T-cell (primary cell): ENCODE data around the gene MACROH2A1. TPM values are rescaled to one million over a fixed set of nuclear protein-coding genes. Genes with fewer than 3 reads are reported as not detected.

Experiments used
- ATAC-seq, 4 experiments: fragments of 200-7000 bp in 3 of 4; fragments of 150-1000 bp in 1 of 4; cut with Tn5 transposase; replicated peaks in 1 of 4; 1 replicate in 3 of 4; 2 replicates in 1 of 4; pipeline ENCODE4 v1.10.0; 2021; ENCODE audit warnings: moderate library complexity in 3 of 4, mild to moderate bottlenecking in 2 of 4, moderate number of reproducible peaks in 1 of 4
- CTCF ChIA-PET, 2 donors: fragments of 300-600 bp; sonication (Branson Sonifier 250); formaldehyde crosslinking; loops; one replicate each; lab custom pipeline; 2022; ENCODE audit warnings: antibody characterized with exemption in 2 of 2; lab: Charles Lee
- POLR2A ChIA-PET, 2 donors: fragments of 300-600 bp; sonication (Branson Sonifier 250); formaldehyde crosslinking; loops; one replicate each; lab custom pipeline; 2022; ENCODE audit warnings: antibody characterized with exemption in 2 of 2; lab: Charles Lee
- DNase-seq, 35 experiments: peaks; one replicate each; pipeline versions ENCODE4 v3.0.0 to v3.0.0-alpha.2; 2013 to 2023
- H3K27ac ChIP-seq: one replicate; pipeline ENCODE4 v1.5.1; 2013; ENCODE audit warnings: low read length
- H3K27me3 ChIP-seq, 2 experiments: replicated peaks in 1 of 2; 1 replicate in 1 of 2; 2 replicates in 1 of 2; pipeline versions ENCODE4 v1.6.1 to v1.7.0; 2013; ENCODE audit warnings: low read length in 1 of 2, mixed read lengths in 1 of 2; ENCODE audit not compliant: control insufficient read depth in 2 of 2, insufficient read depth in 2 of 2; ENCODE audit errors: extremely low read depth in 1 of 2
- H3K36me3 ChIP-seq, 2 donors: 1 replicate in 1 of 2; 2 replicates in 1 of 2; pipeline versions ENCODE4 v1.6.1 to v1.7.0; 2013; ENCODE audit warnings: low read length in 1 of 2; ENCODE audit not compliant: control insufficient read depth in 2 of 2, insufficient read depth in 1 of 2; ENCODE audit errors: extremely low read depth in 1 of 2
- H3K4me1 ChIP-seq, 2 experiments: 1 replicate in 1 of 2; 2 replicates in 1 of 2; pipeline versions ENCODE4 v1.6.1 to v1.7.0; 2013; ENCODE audit warnings: low read length in 2 of 2, mixed read lengths in 1 of 2; ENCODE audit not compliant: insufficient read depth in 2 of 2, control insufficient read depth in 1 of 2; ENCODE audit errors: extremely low read depth in 1 of 2
- H3K4me3 ChIP-seq, 2 donors: 1 replicate in 1 of 2; 2 replicates in 1 of 2; pipeline versions ENCODE4 v1.5.1 to v1.7.0; 2013; ENCODE audit warnings: mild to moderate bottlenecking in 2 of 2, low read length in 1 of 2, moderate library complexity in 1 of 2; ENCODE audit not compliant: control insufficient read depth in 1 of 2; ENCODE audit errors: extremely low read depth in 1 of 2
- H3K9me3 ChIP-seq: 2 replicates; pipeline ENCODE4 v1.7.0; 2013
- H3K27ac Mint-ChIP-seq, 2 donors: one replicate each; pipeline ENCODE4 v1.8.0; 2020 to 2021; ENCODE audit warnings: mild to moderate bottlenecking in 2 of 2, mixed read lengths in 2 of 2
- H3K27me3 Mint-ChIP-seq, 2 donors: one replicate each; pipeline ENCODE4 v1.8.0; 2021 to 2022; ENCODE audit warnings: mixed read lengths in 2 of 2
- H3K36me3 Mint-ChIP-seq: one replicate; pipeline ENCODE4 v1.8.0; 2021; ENCODE audit warnings: mixed read lengths
- H3K4me1 Mint-ChIP-seq, 3 donors: one replicate each; pipeline ENCODE4 v1.8.0; 2020 to 2022; ENCODE audit warnings: mixed read lengths in 3 of 3, mild to moderate bottlenecking in 1 of 3
- H3K4me3 Mint-ChIP-seq, 3 donors: one replicate each; pipeline ENCODE4 v1.8.0; 2020 to 2022; ENCODE audit warnings: mild to moderate bottlenecking in 3 of 3, mixed read lengths in 3 of 3, moderate library complexity in 3 of 3
- H3K9me3 Mint-ChIP-seq, 3 donors: one replicate each; pipeline ENCODE4 v1.8.0; 2020 to 2022; ENCODE audit warnings: mixed read lengths in 3 of 3
- WGBS: methylation state at CpG from one replicate; pipeline ENCODE4 v1.1.5; 2013; ENCODE audit warnings: missing lambda C conversion rate; ENCODE audit not compliant: insufficient coverage; 5-methylcytosine and 5-hydroxymethylcytosine counted together
- total RNA-seq, 35 experiments: library from RNA in 6 of 35; stranded (reverse) in 6 of 35; fragments of 120-200 nt in 1 of 35; gene quantifications; one replicate each; pipeline versions ENCODE4 v1.2.1 to v1.2.4 and lab custom pipeline; 2013 to 2026

The MACROH2A1 gene
- total RNA-seq, 5 donors from 2014 or later (not counting 1 experiment from before 2014, with no cell fraction given): 111 to 136 (median 133) TPM

GRCh38 chr5:135313946-135314345 is 85.1 kb downstream of the MACROH2A1 start:
- CTCF ChIA-PET: no interaction called here
- Histone ChIP-seq H3K4me1 (no peaks in the 10 kb centered on the region), H3K36me3 (no peaks in the 10 kb centered on the region), H3K9me3 (no peaks in the 10 kb centered on the region), H3K4me3 (no peak overlapping the region), H3K27me3 (peaks cover 0 to 3% of the 10 kb centered on the region in 2 experiments), H3K27ac (no peak overlapping the region)
- Mint-ChIP-seq H3K4me1 (peaks cover 16 to 23% (median 16%) of the 10 kb centered on the region in 3 donors), H3K27me3 (no peaks in the 10 kb centered on the region), H3K36me3 (no peaks in the 10 kb centered on the region), H3K27ac (no peak overlapping the region), H3K4me3 (no peak overlapping the region), H3K9me3 (no peaks in the 10 kb centered on the region)
- POLR2A ChIA-PET: no interaction called here
- no peak for DNase-seq
- 67% methylated on average over 1 of the region's 2 CpGs for WGBS
- ATAC-seq: no peak

- POLR2A ChIA-PET: no interaction called here
These were observed 85.6 kb downstream of the MACROH2A1 start for GRCh38 chr5:135313405-135313804.

GRCh38 chr5:135312255-135312935 is 86.6 kb downstream of the MACROH2A1 start:
- peaks cover 16 to 27% (median 16%) of the 10 kb centered on the region in 3 donors for H3K4me1 Mint-ChIP-seq
- 95% methylated on average over 6 of the region's 10 CpGs for WGBS
- no peak overlapping the region for H3K27ac Mint-ChIP-seq

More at GRCh38 chr5:135313405-135313804, 85.6 kb downstream of the MACROH2A1 start:
- H3K4me3 Mint-ChIP-seq: no peak overlapping the region
- H3K27me3 Mint-ChIP-seq: no peaks in the 10 kb centered on the region
- Histone ChIP-seq H3K4me1 (no peaks in the 10 kb centered on the region), H3K27me3 (peaks cover 0 to 7% of the 10 kb centered on the region in 2 experiments), H3K36me3 (no peaks in the 10 kb centered on the region), H3K9me3 (no peaks in the 10 kb centered on the region), H3K4me3 (no peak overlapping the region), H3K27ac (no peak overlapping the region)
- H3K9me3 Mint-ChIP-seq: no peaks in the 10 kb centered on the region
- no peak for ATAC-seq
- H3K27ac Mint-ChIP-seq: no peak overlapping the region
- DNase-seq: no peak
- WGBS: 62% methylated on average over 4 of the region's 4 CpGs
- peaks cover 16 to 27% (median 16%) of the 10 kb centered on the region in 3 donors for H3K4me1 Mint-ChIP-seq
- CTCF ChIA-PET: no interaction called here
- no peaks in the 10 kb centered on the region for H3K36me3 Mint-ChIP-seq

GRCh38 chr5:135310328-135310989 is 88.6 kb downstream of the MACROH2A1 start:
- no peak overlapping the region for H3K4me3 ChIP-seq
- Mint-ChIP-seq H3K27ac (no peak overlapping the region), H3K27me3 (peaks cover 2 to 3% of the 10 kb centered on the region in 2 donors), H3K9me3 (no peaks in the 10 kb centered on the region), H3K4me1 (peaks cover 16 to 28% (median 16%) of the 10 kb centered on the region in 3 donors), H3K4me3 (no peak overlapping the region), H3K36me3 (no peaks in the 10 kb centered on the region)
- ATAC-seq (no peak), DNase-seq (no peak)
- no peaks in the 10 kb centered on the region for H3K36me3 ChIP-seq
- no peaks in the 10 kb centered on the region for H3K9me3 ChIP-seq
- no peaks in the 10 kb centered on the region for H3K4me1 ChIP-seq
- H3K27me3 ChIP-seq: peaks cover 0 to 24% of the 10 kb centered on the region in 2 experiments
- no CpG with 5 or more reads among the region's 5 CpGs for WGBS
- ChIA-PET POLR2A (no interaction called here), CTCF (no interaction called here)
- H3K27ac ChIP-seq: no peak overlapping the region

More at GRCh38 chr5:135312255-135312935, 86.6 kb downstream of the MACROH2A1 start:
- Mint-ChIP-seq H3K4me3 (no peak overlapping the region), H3K36me3 (no peaks in the 10 kb centered on the region), H3K9me3 (no peaks in the 10 kb centered on the region), H3K27me3 (no peaks in the 10 kb centered on the region)
- ATAC-seq (no peak), DNase-seq (no peak)
- Histone ChIP-seq H3K4me1 (no peaks in the 10 kb centered on the region), H3K27me3 (peaks cover 0 to 14% of the 10 kb centered on the region in 2 experiments), H3K4me3 (no peak overlapping the region), H3K9me3 (no peaks in the 10 kb centered on the region), H3K36me3 (no peaks in the 10 kb centered on the region), H3K27ac (no peak overlapping the region)
- CTCF ChIA-PET: no interaction called here
- POLR2A ChIA-PET: no interaction called here

- WGBS: 19% methylated on average over 2 of the region's 7 CpGs
- Mint-ChIP-seq H3K36me3 (no peaks in the 10 kb centered on the region), H3K4me3 (no peak overlapping the region), H3K4me1 (peaks cover 16 to 33% (median 16%) of the 10 kb centered on the region in 3 donors), H3K9me3 (no peaks in the 10 kb centered on the region), H3K27me3 (peaks cover 7 to 11% of the 10 kb centered on the region in 2 donors), H3K27ac (no peak overlapping the region)
- ATAC-seq: no peak
- Histone ChIP-seq H3K9me3 (no peaks in the 10 kb centered on the region), H3K4me1 (no peaks in the 10 kb centered on the region), H3K36me3 (no peaks in the 10 kb centered on the region), H3K27ac (no peak overlapping the region), H3K27me3 (peaks cover 0 to 32% of the 10 kb centered on the region in 2 experiments), H3K4me3 (no peak overlapping the region)
- CTCF ChIA-PET: no interaction called here
- DNase-seq: no peak
- POLR2A ChIA-PET: no interaction called here
These were observed 89.4 kb downstream of the MACROH2A1 start for GRCh38 chr5:135309391-135310327.

GRCh38 chr5:135308752-135309151 is 90.3 kb downstream of the MACROH2A1 start:
- no peak for DNase-seq
- H3K27me3 ChIP-seq: peaks cover 0 to 32% of the 10 kb centered on the region in 2 experiments
- Mint-ChIP-seq H3K4me3 (no peak overlapping the region), H3K36me3 (no peaks in the 10 kb centered on the region), H3K27ac (no peak overlapping the region), H3K4me1 (peaks cover 16 to 33% (median 16%) of the 10 kb centered on the region in 3 donors), H3K9me3 (no peaks in the 10 kb centered on the region), H3K27me3 (peaks cover 7 to 17% of the 10 kb centered on the region in 2 donors)
- WGBS: 78% methylated on average over 1 of the region's 5 CpGs
- H3K4me3 ChIP-seq: no peak overlapping the region
- ATAC-seq: no peak
- CTCF ChIA-PET: no interaction called here
- no peaks in the 10 kb centered on the region for H3K36me3 ChIP-seq
- POLR2A ChIA-PET: no interaction called here
- no peaks in the 10 kb centered on the region for H3K4me1 ChIP-seq
- H3K9me3 ChIP-seq: no peaks in the 10 kb centered on the region
- H3K27ac ChIP-seq: no peak overlapping the region
